GM20431 (cell line): ENCODE data around the gene REX1BD.
"Not testable (repeated sequence)": the region's sequence is repeated elsewhere in the genome, so short reads cannot be mapped to it uniquely, and the experiment has no call there.

ENCODE experiments used
- in situ Hi-C: fragments of 300-500 bp; cut with MseI, MboI; formaldehyde crosslinking; loops from one replicate; pipeline ENCODE4 v1.15.0; 2020; ENCODE audit warnings: low sequenced_read_pairs; ENCODE audit not compliant: unreplicated experiment

Gene REX1BD

DNA sequence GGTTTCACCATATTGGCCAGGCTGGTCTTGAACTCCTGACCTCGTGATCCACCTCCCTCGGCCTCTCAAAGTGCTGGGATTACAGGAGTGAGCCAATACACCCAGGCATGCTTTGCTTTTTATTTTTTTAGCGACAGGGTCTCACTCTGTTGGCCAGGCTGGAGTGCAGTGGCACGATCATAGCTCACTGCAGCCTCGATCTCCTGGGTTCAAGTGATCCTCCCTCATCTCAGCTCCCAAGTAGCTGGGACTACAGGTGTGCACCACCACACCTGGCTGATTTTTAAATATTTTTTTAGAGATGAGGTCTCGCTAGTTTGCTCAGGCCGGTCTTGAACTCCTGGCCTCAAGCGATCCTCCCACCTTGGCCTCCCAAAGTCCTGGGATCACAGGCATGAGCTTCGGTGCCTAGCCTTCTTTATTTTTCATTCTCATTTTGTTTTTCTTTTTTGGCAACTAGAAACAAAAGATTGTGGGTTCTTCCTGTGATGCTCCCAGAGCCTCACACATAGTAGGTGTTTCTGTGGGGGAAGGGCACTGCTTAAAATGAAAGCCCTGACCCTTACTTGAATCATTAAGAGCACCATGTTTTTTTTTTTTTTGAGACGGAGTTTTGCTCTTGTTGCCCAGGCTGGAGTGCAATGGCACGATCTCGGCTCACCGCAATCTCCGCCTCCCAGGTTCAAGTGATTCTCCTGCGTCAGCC lies 12.2 kb downstream of the REX1BD start:
- in situ Hi-C loops: not testable (repeated sequence)

DNA sequence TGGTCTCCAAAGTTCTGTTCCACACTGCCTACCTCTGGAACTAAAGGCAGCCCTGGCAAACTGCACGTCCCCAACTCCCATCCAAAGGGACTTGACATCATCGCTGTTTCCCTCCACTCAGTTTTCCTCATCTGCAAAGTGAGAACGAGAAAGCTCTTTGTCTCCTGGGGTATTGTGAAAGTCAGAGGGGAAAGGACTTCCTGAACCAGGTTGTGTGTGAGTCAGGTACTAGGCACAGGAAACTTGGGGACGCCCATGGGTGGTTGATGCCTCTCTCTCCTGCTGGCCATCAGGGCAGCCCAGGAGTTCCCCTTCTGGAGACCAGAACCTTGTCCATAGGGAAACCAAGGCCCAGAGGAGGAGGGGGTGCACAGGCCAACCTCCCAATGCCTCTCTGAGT lies 13.3 kb downstream of the REX1BD start:
- in situ Hi-C loops: no loop called here

DNA sequence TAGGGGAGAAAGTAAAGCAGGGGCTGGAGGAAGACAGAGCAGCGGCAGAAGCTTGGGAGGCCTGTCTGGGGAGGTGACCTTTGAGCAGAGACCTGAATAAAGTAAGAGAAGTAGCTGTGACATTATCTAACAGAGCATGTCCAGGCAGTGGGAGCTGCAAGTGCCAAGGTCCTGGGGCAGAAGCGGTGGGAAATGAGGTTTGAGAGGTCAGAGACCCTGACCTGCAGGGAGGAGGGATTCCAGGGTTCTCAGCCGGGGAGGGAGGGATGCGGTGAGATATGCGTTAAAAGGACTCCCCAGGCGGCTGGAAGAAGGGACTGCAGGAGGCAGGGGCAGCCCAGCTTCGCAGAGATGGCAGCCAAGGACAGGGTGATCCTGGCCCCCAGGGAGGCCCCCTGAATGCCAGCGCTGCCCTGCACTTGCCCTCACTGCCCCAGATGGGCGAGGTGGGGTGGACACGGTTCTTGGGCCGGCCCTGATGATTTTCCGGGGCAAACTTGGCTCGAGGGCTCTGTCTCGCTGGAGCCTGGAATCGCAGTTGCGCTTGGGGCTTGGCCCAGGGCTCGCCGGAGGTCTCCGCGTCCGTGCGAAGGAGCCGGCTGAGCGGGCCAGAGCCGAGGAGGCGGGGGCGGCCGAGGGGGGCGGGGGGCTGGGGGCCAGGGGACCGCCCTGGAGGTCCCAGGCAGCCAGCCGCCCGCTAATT lies 14.8 kb downstream of the REX1BD start:
- in situ Hi-C loops: no loop called here

DNA sequence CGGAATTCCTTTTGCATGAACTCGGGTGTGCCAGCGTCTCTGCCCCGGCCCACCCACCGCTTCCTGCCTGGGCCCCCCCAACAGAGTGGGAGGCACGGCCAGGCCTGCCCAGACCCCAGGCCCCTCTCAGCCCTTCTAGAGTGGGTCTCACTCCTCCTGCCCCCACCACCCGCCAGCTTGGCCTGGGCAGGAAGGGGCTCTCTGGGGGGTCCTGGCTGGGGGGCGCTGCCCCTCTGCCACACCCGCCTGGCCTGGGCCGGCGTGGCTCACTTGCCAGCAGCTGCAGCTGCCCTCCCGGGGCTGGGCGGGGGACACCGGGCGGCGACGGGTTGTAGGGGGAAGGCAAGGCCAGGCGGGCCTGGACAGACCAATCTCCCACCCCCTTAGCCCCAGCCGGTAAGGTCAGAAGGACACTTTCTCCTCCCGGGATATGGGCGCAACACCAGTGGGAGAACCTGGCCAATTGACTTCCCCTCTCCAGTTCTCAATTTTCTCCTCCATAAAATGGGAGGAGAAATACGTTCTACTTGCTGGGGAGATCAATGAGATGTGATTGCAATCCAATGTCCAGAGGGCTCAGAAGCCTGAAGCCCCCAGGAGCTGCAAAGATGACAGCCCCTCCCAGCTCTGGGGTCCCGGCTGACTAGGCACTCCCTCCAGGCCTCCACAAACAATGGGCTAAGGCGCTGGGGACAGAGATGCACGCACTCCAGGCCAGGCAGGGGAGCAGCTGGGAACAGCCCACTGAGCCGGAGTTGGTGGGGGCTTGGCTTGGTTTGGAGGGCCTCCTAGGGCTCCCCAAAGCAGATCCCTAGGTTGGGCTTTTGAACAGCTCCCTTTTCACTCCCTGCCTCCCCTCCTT lies 15.6 kb downstream of the REX1BD start:
- in situ Hi-C loops: no loop called here

DNA sequence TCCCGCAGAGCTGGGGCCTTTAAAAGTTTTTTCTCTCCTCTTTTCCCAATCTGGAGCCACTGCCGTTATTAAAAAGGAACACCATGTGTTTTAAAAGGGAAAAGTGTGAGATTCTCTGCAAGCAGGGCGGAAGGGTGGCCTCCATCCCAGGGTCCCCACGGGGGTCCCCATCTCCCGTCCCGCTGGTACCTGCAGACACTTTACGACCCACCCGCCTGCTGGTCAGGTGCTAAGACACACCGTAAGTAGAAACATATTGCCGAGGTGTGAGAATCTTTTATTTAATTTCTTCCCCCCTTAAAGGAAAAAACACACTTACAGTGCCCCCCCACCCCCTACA lies 16.2 kb downstream of the REX1BD start:
- in situ Hi-C loops: no loop called here

DNA sequence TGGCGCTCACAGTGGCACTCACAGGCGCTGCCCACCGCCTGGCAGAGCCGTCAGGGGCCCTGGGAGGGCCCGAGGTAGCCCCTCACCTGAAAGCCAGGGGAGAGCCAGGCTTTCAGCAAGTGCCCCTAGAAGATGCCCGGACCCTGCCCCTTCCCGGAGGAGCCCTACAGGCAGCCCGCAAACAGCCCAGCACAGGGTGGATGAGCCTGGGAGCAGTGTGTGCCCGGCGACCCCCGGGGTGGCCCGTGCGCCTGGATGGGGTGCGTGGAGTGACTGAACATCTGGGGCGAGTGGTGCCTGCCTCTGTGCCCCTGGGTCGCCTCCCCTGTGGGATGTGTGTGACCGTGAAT lies 16.6 kb downstream of the REX1BD start:
- in situ Hi-C loops: no loop called here

DNA sequence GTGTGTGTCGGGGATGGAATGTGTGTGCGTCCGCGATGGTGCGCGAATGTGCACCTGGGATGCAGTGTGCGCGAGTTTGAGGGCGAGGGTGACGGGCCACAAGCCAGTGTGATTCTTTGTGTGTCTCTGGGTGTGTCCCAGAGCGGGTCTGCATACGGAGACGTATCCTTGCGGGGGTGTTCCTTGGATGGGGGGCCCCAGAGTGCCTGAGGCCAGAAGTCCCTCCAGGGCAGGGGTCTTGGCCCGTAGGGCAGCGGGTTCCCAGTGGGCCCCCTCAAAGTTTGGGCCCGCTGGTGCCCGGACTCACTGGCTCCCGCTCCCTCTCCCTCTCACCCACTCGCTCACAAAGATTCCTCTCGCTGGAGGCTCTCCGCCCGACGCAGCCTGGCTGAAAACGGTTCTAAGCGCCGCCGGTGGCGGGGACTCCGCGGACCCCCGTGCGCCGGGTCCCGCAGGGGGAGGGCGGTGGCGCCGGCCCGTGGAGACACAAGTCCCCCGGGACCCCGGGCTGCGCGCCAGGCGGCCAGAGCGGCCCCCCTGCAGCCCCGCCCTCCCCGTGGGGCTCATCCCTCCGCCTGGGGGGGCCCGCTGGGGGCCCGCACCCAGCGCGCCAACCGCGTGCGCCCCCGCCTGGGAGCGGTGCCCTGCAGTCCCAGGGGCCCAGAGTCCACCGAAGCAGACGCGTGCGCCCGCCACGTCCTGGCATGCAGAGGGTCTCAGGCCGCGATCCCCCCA lies 17.1 kb downstream of the REX1BD start:
- in situ Hi-C loops: no loop called here

DNA sequence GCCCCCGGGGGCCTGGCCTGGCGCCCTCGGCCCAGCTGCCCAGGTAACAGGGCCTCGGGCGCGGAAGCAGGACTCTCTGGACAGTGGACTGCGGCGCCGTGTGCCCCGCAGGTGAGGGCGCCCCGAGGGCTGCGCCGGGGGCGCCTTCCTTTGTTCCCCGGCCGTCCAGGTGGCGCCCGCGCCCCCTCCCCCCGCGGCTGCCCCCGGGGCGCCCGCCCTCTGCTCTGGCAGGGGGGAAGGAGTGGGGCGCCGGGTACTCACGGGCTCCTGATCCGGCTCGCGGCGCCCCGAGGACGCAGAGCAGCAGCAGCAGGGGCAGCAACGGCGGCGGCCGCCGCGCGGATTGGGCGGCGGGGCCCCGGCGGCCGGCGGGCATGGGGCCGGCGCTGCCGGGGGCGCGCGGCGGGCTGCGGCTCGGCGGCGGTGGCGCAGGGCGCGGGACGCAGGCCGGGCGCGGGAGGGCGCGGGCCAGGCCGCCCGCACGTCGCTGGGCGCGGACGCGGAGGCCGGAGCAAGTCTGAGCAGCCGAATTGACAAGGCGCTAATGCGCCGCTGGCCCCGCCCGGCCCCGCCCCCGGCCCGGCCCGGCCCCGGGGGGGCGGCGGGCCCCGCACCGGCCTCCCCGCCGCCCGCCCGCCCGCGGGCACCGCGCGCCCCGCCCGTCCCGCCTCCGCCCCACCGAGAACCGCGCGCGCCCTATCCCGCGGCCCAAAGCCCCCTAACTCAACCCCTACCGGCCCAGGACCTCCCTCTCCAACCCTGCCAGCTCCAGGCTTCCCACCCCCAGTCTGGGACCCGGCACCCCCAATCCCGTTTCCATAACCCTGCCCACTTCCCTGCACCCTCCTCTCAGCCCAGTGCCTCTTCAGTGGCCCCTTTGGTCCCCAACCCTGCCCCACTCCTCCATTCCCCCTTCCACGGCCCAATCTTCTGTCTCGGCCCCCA lies 18.0 kb downstream of the REX1BD start, which contains the start of gene CRLF1:
CRLF1 (minus strand) TSS at position 519 of the 945 bp plus-strand sequence; CDS start at position 376, 143 bp downstream.
- in situ Hi-C loops: no loop called here

DNA sequence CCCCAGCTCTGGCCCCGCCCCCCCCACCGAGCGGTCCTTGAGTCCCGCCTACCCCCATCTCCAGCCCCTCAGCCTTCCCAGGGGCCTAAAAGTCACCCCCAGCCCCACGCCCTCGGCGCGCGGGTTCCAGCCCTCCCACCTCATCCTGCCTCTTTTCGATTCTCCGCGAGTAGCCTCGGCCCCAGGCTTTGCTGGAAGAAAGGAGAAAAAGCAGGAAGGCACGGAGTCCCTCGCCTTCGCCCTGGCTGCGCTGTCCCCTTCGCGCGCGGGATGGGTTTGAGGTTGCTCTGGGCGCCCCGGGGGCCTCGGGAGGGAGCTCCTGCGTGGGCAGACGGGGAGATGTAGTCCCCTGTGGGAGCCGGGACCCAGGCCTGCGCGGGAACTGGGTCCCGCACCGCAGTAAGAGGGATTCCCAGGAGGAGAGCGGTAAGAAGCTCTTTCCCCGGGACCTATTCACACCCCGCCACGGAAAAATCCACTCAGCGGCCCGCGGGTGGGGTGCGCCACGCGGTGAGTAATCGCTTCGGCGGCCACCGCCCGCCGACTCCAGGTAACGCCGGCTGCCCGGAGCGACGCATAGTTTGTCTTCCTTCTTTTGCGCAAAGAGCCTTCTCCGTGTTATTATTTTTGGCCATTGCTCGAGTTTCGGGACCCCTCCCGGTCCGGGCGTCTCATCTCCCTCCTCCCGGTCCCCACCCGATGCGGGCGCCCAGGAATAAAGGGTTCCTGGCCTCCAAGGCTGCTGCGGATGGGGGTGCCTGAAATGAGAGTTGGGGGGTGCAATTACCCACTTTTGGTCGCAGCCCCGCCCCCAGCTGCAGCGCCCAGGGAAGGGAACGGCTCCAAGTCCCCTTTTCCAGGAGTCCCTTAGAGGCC lies 18.9 kb downstream of the REX1BD start:
- in situ Hi-C loops: no loop called here

DNA sequence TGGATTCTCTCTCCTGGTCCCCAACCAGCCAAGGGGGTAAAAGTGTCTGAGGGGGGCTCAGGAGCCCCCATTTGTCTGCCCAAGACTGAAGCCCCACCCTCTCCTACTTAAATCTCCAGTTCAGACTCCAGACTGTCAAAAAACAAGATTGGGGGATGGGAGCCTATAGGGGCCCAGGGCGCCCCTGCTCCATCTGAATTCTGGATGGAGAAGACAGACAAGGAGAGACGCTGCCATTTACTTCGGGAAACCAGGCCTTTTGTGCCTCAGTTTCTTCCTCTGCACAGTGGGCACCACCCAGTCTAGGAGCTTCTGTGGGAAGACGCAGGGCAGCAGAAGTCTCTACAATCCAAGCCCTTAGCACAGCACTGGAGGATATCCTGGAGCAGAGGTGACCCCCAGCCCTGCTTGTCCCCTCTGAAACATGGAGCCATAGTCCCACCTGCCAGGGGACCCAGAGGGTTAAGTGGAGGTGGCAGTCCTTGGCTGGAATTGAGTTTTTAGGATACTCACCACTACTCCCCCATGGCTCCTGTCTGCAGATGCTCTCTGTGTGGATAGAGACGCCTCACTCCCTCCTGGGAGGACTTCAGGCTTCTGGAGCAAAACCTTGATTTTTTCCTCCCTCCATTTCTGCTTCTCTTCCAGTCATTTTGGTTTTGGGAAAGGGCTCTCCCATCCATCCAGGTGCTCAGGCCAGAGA lies 19.7 kb downstream of the REX1BD start:
- in situ Hi-C loops: no loop called here

DNA sequence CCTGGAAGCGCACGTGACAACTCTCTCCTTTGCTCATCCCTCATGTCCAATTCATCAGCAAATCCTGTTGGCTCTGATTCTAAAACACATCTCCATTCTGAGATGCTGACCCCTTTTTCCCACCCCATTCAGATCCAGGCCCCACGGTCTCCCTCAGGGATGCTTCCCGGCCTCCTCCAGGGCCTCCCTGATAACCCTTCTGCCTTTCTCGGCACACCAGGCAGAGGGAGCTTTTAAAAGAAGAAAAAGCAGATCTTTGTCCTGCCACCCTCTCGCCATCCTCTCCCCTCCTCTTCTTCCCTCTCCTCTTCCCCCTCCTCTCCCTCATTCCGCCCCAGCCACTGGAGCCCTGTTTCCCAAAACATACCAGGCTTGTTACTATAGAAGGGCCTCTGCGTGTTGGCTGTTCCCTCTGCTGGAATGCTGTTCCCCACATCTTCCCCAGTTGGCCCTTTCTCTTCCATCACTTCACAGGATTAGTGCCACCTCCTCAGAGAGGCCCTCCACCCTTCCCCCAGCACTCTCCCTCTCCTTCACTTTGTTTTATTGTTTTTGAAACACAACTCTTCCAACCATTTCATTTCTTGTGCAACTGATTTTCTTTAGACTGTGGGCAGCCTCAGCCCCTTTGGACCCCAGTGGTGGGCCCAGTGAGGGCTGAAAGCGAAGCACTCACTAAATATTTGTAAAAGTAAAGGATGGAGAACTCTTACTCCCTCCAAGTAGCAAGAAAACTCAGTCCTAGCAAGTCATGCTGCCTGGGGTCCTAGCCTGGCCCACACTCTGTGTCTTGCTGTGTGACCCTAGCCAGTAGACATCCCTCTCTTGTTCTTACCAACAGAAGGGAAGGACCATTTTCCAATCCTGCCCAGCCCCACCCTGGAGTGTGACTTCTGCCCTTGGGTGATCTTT lies 20.5 kb downstream of the REX1BD start:
- in situ Hi-C loops: no loop called here

DNA sequence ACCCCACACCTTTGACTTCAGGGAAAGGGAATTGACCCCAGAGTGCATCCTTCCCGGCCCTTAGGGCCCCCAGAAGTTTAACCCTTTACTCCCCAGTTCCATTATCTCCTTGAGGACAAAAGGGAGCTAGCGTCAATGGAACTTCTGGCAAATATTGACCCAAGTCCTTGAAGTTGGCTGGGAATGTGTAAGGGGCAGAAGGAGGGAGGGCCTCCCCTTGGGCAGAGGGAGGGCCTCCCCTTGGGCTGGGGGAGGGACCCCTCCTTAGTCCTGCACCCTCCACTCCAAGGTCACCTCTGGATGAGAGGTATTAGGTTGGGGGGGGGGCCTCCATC lies 21.1 kb downstream of the REX1BD start:
- in situ Hi-C loops: no loop called here

DNA sequence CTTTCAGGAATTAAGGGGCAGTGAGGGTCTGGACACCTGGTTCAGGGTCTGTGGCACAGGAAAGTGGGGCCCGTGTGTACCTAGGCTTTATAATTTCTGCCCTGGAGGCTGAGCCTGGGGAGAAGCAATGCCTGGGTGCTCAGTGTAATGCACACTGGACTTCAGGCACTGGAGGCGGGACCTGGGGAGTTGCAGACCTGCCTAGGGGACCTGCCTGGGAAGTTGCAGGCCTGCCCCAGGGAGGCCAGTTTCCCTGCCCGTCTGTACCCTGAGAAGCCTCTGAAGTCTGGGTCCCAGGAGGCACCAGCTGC lies 21.6 kb downstream of the REX1BD start:
- in situ Hi-C loops: no loop called here

DNA sequence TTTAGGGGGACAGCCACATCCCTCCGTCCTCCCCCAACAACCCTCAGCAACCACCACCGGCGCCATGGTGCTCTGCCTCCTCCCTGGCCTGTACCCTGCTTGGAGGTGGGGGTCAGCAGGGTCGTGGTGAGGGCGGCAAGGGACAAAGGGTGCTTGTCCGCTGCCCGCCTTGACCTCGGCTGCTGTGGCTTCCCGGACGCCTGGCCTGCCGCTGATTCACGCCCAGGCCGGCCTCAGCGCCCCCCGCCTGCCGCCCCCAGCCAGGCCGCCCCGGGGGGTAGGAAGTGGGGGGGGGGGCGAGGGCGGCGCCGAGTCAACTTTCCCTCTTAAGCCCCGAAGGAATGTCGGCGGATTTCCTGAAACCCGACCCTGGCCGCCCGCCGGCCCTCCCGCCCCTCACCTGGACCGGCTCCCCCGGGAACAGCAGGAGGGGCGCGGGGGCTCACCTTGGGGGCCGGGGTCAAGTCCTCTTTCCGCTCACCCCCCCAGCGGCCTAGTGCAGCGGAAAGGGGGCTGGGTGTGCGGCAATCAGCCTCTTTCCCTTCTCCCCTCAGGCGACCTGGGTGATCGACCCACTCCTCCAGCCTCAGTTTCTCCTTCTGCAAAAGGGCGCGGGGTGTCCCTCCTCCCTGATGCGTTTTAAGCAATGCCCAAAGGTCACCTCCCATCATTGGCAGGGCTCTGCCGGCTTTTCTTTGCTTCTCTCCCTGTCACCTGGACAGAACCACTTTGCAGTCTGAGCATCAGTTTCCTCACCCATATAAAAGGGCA lies 22.1 kb downstream of the REX1BD start:
- in situ Hi-C loops: no loop called here

DNA sequence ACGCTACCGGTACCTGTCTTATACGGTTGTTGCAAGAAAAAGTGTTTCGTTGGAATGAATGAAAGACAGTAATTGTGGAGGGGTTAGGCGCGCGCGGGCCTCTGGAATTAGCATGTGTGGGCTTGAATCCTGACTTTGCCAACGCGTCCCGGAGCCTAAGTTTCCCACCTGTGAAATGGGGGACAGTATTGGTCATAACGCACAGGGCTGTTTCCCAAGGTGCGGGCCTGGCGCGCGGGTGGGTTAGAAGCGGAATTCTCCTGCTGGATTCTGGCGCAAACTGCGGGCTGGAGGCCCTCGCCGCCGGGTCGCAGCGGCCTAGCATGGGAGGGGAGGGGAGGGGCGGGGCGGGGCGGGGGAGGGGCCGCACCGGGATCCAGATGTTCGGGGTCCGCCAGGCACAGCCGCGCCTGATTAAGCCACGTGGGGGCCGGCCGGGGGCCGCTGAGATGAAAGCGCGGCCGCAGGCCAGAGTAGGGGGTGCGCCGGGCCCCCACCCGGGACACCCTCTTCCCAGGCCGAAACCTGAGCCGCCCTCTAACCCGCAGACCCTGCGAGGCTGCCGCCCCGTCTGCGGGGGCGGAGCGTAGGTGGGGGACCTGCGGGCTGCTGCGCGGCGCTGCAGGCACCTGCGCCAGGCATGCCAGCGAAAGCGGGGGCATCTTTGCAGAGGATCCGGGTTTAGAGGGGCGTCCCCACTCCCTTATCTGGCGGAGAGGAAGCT lies 22.9 kb downstream of the REX1BD start:
- in situ Hi-C loops: no loop called here
